ENCODE data around the gene BPGM. TPM values are rescaled to one million over a fixed set of nuclear protein-coding genes. Genes with fewer than 3 reads are reported as not detected.

Gene BPGM
- polyA plus RNA-seq, 3 donors: 3.9 to 20.6 (median 18.4) TPM

GRCh38 chr7:134623193-134623592 is 23.5 kb upstream of the BPGM start:
- no peaks in the 10 kb centered on the region for H3K9me3 ChIP-seq (replicated peaks in 1 of 2; ENCODE audit: control insufficient read depth in 1 of 2, insufficient read depth in 1 of 2, low read length in 2 of 2)
- no peak overlapping the region for H3K27ac Mint-ChIP-seq
- TF ChIP-seq CTCF (IDR thresholded peaks at IDR 0.05): no peak
- intact Hi-C loops (cut with micrococcal nuclease): no loop called here
- no peak overlapping the region for H3K27ac ChIP-seq (ENCODE audit: low read depth in 1 of 2, low read length in 2 of 2)
- no peaks in the 10 kb centered on the region for H3K9me3 Mint-ChIP-seq
- no CpG with 5 or more reads among the region's 2 CpGs for WGBS (ENCODE audit: insufficient coverage)
- peaks cover 0 to 7% (median 2%) of the 10 kb centered on the region in 3 donors for H3K27me3 Mint-ChIP-seq (ENCODE audit: low read depth in 3 of 3)
- peaks cover 7 to 12% of the 10 kb centered on the region in 2 donors for H3K4me1 ChIP-seq (ENCODE audit: control insufficient read depth in 1 of 2, insufficient read depth in 2 of 2, low read length in 2 of 2)
- no peak overlapping the region for H3K9ac ChIP-seq (ENCODE audit: insufficient read depth, low read length, poor library complexity, severe bottlenecking)
- peaks cover 2 to 7% of the 10 kb centered on the region in 2 donors for H3K27me3 ChIP-seq (ENCODE audit: control insufficient read depth in 2 of 2, insufficient read depth in 2 of 2, low read length in 2 of 2)
- H4K20me1 ChIP-seq (ENCODE audit: insufficient read depth, low read length): no peaks in the 10 kb centered on the region
- H3K79me2 ChIP-seq (ENCODE audit: insufficient read depth, low read length): no peaks in the 10 kb centered on the region
- H3K36me3 ChIP-seq (replicated peaks in 1 of 2; ENCODE audit: control insufficient read depth in 1 of 2, insufficient read depth in 2 of 2, low read length in 2 of 2): no peaks in the 10 kb centered on the region
- no peak overlapping the region for H3K4me3 ChIP-seq (replicated peaks in 1 of 3; ENCODE audit: low read depth in 2 of 3, low read length in 3 of 3)
- no peak overlapping the region for H3K4me3 Mint-ChIP-seq
- no peak overlapping the region for H2AFZ ChIP-seq (ENCODE audit: insufficient read depth, low read depth, low read length, poor library complexity, severe bottlenecking)
- H3K36me3 Mint-ChIP-seq: no peaks in the 10 kb centered on the region
- no peak overlapping the region for H3K4me2 ChIP-seq (replicated peaks; ENCODE audit: extremely low read depth, low read length, poor library complexity, severe bottlenecking)
- no peak for DNase-seq
- peaks cover 14% of the 10 kb centered on the region for H3K4me1 Mint-ChIP-seq

- H3K9me3 Mint-ChIP-seq: no peaks in the 10 kb centered on the region
These were observed 21.1 kb upstream of the BPGM start for GRCh38 chr7:134625550-134625949.

More at GRCh38 chr7:134625550-134625949, 21.1 kb upstream of the BPGM start:
- Histone ChIP-seq H4K20me1 (ENCODE audit: insufficient read depth, low read length) (no peaks in the 10 kb centered on the region), H3K36me3 (replicated peaks in 1 of 2; ENCODE audit: control insufficient read depth in 1 of 2, insufficient read depth in 2 of 2, low read length in 2 of 2) (no peaks in the 10 kb centered on the region), H3K4me3 (replicated peaks in 1 of 3; ENCODE audit: low read depth in 2 of 3, low read length in 3 of 3) (no peak overlapping the region), H3K79me2 (ENCODE audit: insufficient read depth, low read length) (no peaks in the 10 kb centered on the region), H2AFZ (ENCODE audit: insufficient read depth, low read depth, low read length, poor library complexity, severe bottlenecking) (no peak overlapping the region), H3K4me1 (ENCODE audit: control insufficient read depth in 1 of 2, insufficient read depth in 2 of 2, low read length in 2 of 2) (no peaks in the 10 kb centered on the region), H3K4me2 (replicated peaks; ENCODE audit: extremely low read depth, low read length, poor library complexity, severe bottlenecking) (no peak overlapping the region), H3K27ac (ENCODE audit: low read depth in 1 of 2, low read length in 2 of 2) (no peak overlapping the region), H3K27me3 (ENCODE audit: control insufficient read depth in 2 of 2, insufficient read depth in 2 of 2, low read length in 2 of 2) (peaks cover 2 to 7% of the 10 kb centered on the region in 2 donors), H3K9ac (ENCODE audit: insufficient read depth, low read length, poor library complexity, severe bottlenecking) (no peak overlapping the region), H3K9me3 (replicated peaks in 1 of 2; ENCODE audit: control insufficient read depth in 1 of 2, insufficient read depth in 1 of 2, low read length in 2 of 2) (no peaks in the 10 kb centered on the region)
- no CpG with 5 or more reads among the region's 3 CpGs for WGBS (ENCODE audit: insufficient coverage)
- no peaks in the 10 kb centered on the region for H3K36me3 Mint-ChIP-seq
- H3K27ac Mint-ChIP-seq: no peak overlapping the region
- intact Hi-C loops (cut with micrococcal nuclease): no loop called here
- no peak for DNase-seq
- H3K4me1 Mint-ChIP-seq: peaks cover 3% of the 10 kb centered on the region
- no peak for TF ChIP-seq CTCF (IDR thresholded peaks at IDR 0.05)
- H3K27me3 Mint-ChIP-seq (ENCODE audit: low read depth in 3 of 3): peaks cover 0 to 7% (median 2%) of the 10 kb centered on the region in 3 donors
- no peak overlapping the region for H3K4me3 Mint-ChIP-seq

All from CD14-positive monocyte (primary cell).